Thyroid gland (tissue), 4 donors: Measurements from ENCODE around the gene ARHGEF5.

Experiments used
- POLR2A ChIP-seq, 2 donors: fragments of 450-650 bp; IDR thresholded peaks; one replicate each; pipeline ENCODE4 v1.6.1; 2017; ENCODE audit warnings: antibody characterized with exemption in 2 of 2, mild to moderate bottlenecking in 2 of 2, moderate library complexity in 1 of 2
- TF ChIP-seq, protein P1 (sequence below), 6 experiments: fragments of 200-600 bp in 3 of 6; fragments of 450-650 bp in 3 of 6; sonication (generic) in 3 of 6; IDR thresholded peaks; one replicate each; pipeline ENCODE4 v1.5.1; 2016 to 2019; ENCODE audit warnings: antibody characterized with exemption in 6 of 6, mild to moderate bottlenecking in 2 of 6, inconsistent platforms in 1 of 6, moderate library complexity in 1 of 6

DNA sequence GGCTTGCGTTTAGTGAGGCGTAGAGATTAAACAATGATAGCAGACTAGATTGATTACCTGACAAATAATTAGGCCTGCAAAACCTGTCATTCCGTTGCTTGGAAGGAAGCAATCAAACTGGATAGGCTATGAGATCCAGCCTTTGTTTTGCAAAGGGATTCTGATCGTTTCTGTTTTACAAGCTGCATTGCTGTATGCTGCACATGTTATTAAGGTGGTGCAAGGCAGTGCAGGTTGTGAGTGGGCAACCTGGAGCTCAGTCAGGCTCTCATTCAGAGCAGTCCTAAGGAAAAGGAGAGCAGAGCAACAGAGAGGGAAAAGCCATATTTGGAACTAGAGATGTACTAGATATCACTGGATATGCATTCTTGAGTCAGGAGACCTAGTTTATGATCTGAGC is 55.2 kb downstream of the ARHGEF5 start:
- TF ChIP-seq POLR2A (IDR thresholded peaks at IDR 0.05): no peak
- TF ChIP-seq, protein P1, sequence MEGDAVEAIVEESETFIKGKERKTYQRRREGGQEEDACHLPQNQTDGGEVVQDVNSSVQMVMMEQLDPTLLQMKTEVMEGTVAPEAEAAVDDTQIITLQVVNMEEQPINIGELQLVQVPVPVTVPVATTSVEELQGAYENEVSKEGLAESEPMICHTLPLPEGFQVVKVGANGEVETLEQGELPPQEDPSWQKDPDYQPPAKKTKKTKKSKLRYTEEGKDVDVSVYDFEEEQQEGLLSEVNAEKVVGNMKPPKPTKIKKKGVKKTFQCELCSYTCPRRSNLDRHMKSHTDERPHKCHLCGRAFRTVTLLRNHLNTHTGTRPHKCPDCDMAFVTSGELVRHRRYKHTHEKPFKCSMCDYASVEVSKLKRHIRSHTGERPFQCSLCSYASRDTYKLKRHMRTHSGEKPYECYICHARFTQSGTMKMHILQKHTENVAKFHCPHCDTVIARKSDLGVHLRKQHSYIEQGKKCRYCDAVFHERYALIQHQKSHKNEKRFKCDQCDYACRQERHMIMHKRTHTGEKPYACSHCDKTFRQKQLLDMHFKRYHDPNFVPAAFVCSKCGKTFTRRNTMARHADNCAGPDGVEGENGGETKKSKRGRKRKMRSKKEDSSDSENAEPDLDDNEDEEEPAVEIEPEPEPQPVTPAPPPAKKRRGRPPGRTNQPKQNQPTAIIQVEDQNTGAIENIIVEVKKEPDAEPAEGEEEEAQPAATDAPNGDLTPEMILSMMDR (IDR thresholded peaks at IDR 0.05): no peak
